ENCODE measurements around the gene RAD21L1.
A peak's percentile ranks its signal among the peaks of the same experiment; 100 is the strongest.
"Not testable (repeated sequence)": the region's sequence is repeated elsewhere in the genome, so short reads cannot be mapped to it uniquely, and the experiment has no call there.

Gene RAD21L1

DNA sequence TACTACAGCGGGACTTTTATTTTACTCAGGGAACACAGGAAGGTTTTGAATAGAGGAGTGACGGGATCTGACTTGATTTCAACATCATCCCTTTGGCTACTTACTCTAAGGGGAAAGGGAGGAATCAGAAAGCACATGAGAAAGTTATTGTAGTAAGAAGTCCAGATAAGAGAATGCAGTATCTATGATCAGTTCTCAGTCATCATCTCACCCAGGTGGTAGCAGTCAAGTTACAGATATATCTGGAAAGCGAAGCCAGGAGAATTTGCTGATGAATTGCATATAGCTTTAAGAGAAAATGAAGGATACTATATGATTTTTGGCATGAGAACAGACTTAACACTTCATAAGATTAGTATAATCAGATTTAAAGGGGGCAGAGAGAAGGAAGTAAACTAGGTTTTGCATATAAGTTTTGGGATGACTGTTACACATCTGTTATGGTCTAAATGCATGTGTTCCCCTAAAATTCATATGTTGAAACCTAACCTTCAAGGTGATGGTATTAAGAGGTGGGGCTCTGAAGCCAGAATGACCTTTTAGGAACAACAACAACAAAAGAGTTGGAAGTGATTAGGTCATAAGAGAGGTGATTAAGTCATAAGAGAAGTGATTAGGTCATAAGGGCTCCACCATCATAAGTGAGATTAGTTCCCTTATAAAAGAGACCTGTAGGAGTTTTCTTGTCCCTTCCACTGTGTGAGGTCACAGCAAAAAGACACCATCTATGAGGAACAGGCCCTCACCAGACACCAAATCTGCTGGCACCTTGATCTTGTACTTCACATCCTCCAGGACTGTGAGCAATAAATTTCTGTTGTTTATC is 6.7 kb downstream of the RAD21L1 start:
- no peak for DNase-seq

DNA sequence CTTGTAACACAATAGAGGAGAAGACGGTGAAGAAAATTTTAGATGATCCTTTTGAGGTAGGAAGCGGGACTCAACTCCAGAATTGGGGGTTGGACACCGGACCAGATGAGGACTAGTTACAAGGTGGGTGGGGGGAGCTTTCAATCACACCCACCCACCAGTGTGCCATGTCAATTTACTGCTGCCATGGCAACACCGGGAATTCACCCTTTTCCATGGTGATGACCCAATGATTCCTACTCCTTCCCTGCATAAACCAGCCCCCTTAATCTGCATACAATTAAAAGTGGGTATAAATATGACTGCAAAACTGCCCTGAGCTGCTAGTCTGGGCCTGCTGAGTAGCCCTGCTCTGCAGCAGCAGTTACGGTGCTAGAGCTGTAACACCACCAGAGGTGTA is 14.7 kb downstream of the RAD21L1 start:
- DNase-seq = no peak

GRCh38 chr20:1241456-1241855 is 15.6 kb downstream of the RAD21L1 start:
- no peak for DNase-seq

DNA sequence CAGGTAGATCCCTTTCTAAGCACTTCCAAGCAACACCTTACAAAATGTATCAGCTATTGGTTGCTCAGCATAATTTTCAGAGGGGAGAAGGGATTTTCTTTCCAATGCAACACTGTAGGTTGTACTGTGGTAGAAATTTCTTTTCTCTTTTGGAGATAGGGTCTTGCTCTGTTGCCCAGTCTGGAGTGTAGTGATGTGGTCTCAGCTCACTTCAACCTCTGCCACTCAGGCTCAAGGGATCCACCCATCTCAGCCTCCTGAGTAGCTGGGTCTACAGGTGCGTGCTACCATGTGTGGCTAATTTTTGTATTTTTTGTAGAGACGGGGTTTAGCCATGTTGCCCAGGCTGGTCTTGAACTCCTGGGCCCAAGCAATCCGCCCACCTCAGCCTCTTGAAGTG is 16.3 kb downstream of the RAD21L1 start:
- no peak for DNase-seq

DNA sequence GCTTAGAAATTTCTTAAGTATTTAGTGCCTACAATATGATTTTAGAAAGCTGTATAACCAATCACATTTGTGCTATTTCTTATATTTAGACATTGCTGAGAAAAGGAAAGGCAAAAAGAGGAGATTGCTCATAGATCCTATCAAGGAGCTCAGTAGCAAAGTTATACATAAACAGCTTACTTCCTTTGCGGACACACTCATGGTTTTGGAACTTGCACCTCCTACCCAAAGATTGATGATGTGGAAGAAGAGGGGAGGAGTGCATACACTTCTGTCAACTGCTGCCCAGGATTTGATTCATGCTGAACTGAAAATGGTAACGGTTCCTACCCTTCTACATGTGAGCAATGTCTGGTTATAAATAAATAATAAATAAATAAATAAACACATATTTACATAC is 16.7 kb downstream of the RAD21L1 start:
- no peak for DNase-seq

- no peak for DNase-seq
Measured at GRCh38 chr20:1245578-1245977, 19.7 kb downstream of the RAD21L1 start.

GRCh38 chr20:1247689-1248088 is 21.8 kb downstream of the RAD21L1 start:
- no peak for DNase-seq

DNA sequence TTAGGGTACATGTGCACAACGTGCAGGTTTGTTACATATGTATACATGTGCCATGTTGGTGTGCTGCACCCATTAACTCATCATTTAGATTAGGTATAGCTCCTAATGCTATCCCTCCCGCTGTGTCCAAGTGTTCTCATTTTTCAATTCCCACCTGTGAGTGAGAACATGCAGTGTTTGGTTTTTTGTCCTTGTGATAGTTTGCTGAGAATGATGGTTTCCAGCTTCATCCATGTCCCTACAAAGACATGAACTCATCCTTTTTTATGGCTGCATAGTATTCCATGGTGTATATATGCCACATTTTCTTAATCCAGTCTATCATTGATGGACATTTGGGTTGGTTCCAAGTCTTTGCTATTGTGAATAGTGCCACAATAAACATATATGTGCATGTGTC is 24.4 kb downstream of the RAD21L1 start:
- not testable (repeated sequence) for DNase-seq

DNA sequence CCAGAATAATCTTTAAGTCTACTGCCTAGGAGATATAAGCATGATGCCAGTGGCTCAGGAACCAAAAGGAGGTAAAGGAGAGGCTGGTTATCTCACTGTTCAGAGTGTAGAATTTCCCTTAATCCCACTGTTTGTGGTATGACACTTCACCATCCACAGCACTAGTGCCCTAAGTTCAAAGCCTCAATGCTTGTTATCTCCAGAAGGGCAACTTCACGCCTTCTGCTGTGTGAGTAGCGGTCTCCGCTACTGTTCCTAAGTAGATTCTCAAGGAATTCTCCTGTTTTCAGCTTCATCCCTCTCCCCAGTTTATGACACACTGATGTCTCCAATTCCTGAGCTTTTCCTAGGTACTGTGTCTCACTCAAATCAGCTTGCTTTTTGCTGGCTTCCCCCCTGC is 26.6 kb downstream of the RAD21L1 start:
- no peak for DNase-seq

- no peak for DNase-seq
Measured at GRCh38 chr20:1254254-1254653, 28.4 kb downstream of the RAD21L1 start.

- DNase-seq = no peak
Measured at GRCh38 chr20:1255675-1256074, 29.8 kb downstream of the RAD21L1 start.

- DNase-seq = no peak
Measured at GRCh38 chr20:1263853-1264252, 38.0 kb downstream of the RAD21L1 start.

GRCh38 chr20:1264727-1265126 is 38.9 kb downstream of the RAD21L1 start:
- DNase-seq = no peak

DNA sequence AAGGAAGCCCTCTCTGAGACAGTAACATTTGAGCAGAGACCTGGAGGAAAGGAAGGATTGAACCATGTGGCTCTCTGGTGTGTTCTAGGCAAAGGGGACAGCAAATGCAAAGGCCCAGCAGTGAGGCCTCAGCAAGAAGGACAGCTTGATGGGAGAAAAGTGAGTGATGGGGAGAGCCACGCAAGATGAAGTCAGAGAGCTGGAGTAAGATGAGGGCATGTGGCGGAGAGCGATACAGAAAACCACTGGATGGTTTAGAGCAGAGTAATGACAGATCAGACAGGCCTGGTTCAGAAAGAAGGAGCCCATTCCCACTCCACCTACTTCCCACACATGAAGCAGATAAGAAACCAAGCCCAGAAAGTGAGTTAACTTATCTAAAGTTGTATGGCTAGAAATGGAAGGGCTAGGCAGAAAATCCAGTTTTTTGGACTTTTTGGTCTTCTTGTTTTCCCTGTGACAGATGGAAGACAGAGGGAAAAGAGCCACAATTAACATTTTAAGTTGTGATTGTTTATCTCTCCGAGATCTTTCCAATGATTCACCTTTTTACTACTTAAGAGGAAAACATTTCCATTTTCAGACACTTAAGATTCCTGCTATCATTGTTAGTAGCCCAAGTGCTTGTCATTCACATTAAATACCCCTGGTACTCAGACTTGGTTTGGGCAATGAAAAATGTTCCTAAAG is 39.5 kb downstream of the RAD21L1 start:
- DNase-seq = no peak

GRCh38 chr20:1265916-1266166 is 40.0 kb downstream of the RAD21L1 start:
- no peak for DNase-seq

- peak; percentile 60 for DNase-seq
Measured at GRCh38 chr20:1266167-1266973, 40.5 kb downstream of the RAD21L1 start, which contains the start of gene SNPH. TSS of gene SNPH (plus strand) at chr20:1266294. CDS start at chr20:1296240, 29,946 bp downstream.

- no peak for DNase-seq
Measured at GRCh38 chr20:1267161-1267560, 41.3 kb downstream of the RAD21L1 start.

DNA sequence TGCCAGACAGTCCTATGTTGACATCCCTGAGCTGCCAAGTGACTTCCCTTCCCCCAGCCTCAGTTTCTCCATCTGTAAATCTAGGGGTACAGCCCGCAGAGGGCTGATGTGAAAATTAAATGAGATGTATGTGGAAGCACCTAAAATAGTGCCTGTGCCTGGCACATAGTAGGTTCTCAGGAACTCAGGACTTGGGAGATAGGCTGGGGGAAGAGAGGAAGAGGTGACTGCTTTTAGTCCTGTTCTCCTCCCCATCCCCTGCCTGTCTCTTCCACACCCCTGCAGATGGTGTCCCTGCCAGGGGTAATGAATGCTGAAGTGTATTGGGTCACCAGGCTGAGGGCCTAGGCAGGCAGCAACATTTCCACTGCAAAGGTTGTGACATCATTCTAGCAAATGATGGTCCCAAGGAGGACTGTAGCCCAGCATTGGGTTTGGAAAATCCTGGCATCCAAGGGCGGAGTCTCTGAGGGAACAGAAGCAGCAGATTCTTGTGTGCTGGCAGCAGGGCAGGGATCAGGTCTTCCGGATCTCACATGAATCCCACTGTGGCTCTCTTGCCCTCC is 42.0 kb downstream of the RAD21L1 start:
- DNase-seq = no peak

DNA sequence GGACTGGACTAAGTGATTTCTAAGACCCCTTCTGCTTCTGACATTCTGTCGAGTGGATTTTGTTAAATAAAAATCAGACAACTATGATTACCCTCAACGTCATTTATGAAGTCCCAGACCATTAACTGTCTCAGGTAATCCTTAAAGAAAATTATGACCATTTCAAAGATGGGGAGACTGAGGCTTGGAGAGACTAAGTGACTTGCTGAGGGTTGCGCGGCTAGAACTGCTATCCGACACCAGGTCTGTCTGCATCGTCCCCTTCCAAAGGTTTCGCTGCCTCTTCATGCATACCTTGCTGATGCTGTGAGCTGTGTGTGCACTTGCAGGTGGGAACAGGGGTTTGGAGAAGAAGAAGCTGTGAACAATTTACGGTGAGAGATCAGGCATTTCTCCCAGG is 43.4 kb downstream of the RAD21L1 start:
- no peak for DNase-seq

- no peak for DNase-seq
Measured at GRCh38 chr20:1269850-1270249, 44.0 kb downstream of the RAD21L1 start.

DNA sequence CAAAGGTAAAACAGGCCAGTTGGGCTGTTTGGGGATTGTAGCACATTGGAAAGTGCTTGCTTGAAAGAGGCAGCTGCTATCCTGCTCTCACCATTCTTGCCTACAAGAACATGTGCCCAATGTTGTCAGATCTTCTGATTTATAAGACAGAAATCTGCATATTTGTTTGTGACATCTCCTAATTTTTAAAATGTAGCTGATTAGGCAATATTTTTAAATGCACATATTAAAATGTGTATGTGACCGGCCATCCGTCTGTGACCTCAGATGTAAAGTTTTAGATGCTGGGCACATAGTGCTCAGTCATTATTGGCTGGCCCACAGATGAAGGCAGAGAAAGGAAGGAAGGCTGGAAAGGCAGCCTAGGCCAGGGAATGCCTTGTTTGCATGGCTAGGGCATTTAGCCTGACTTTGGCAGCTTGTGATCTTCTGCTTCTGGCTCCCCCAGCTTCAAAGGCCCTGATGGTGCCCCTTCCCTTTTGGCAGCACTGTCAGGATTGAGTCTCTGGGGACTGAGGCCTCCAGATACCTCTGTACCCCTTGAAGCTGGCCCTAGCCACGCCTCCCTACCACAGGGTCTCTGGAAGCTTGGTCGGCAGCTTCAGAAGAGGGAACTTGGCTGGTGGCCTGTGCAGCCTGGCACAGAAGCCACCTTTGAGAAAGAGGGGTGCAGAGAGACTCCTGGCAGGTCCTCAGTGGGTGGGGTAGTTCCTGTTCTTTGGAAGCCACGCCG is 46.7 kb downstream of the RAD21L1 start:
- no peak for DNase-seq

DNA sequence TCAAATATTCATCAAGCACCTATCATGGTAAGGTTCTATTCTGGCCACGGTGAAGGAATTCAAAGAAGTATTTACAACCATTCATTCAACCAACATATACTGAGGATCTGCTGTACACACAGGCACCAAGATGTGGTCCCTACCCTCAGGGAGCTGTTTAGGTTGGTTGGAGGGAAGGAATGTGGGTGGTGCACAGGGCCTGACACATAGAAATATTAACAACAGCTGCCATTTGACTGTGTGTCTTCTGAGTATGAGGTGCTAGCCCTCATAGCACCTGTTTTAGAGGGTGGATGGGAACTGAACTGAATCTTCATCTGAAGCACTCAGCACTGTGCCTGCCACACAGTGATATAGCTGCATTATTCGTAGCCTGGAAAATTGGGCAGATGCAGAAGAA is 47.5 kb downstream of the RAD21L1 start:
- no peak for DNase-seq

Data from NCI-H2171 (cell line).